Measurements from ENCODE around the gene FBF1.
"Not testable (repeated sequence)": the region's sequence is repeated elsewhere in the genome, so short reads cannot be mapped to it uniquely, and the experiment has no call there.

DNA sequence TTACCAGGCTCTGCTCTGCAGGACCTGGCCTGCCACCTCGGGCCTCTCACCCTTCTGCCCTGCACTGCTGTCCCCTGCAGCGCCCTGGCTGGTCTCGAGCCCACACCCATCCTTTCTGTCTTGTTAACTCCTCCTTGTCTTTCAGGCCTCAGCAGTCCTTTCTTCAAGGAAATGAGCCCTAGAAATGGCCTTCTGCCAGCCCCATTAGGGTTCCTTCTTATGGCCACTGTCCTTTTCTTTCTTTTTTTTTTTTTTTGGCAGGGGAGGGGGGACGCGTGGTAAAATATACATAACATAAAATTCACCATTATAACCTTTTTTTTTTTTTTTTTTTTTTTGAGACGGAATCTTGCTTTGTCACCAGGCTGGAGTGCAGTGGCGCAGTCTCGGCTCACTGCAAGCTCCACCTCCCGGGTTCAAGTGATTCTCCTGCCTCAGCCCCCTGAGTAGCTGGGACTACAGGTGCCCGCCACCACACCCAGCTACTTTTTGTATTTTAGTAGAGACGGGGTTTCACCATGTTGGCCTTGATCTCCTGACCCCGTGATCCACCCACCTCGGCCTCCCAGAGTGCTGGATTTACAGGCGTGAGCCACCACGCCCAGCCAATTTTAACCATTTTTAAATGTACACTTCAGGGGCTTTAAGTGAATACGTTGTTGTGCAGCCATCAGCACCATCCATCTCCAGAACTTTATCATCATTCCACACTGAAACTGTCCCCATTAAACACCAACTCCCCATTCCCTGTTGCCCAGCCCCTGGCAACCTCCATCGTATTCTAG, 75.2 kb downstream of the FBF1 start:
- TF ChIP-seq FOSL1 (IDR thresholded peaks at IDR 0.05; ENCODE audit: insufficient read depth, low read depth, low read length); JUND (IDR thresholded peaks at IDR 0.05; ENCODE audit: low read length); POLR2A (IDR thresholded peaks at IDR 0.05; ENCODE audit: control extremely low read depth in 1 of 2, low read depth in 2 of 2, low read length in 2 of 2); TAF1 (IDR thresholded peaks at IDR 0.05; ENCODE audit: low read depth, low read length); SIN3A (conservative IDR thresholded peaks at IDR 0.05 in 1 of 2, IDR thresholded peaks at IDR 0.05 in 1 of 2; ENCODE audit: low read depth in 1 of 2, low read length in 2 of 2); CTCF (IDR thresholded peaks at IDR 0.05; ENCODE audit: control extremely low read depth in 1 of 3, insufficient read depth in 1 of 3, low read depth in 1 of 3, low read length in 3 of 3); SP2 (IDR thresholded peaks at IDR 0.05; ENCODE audit: low read length); ATF2 (IDR thresholded peaks at IDR 0.05; ENCODE audit: low read length): not testable (repeated sequence)
